Smooth muscle cell (in vitro differentiated cells): Measurements from ENCODE around the gene ADD3. TPM values are rescaled to one million over a fixed set of nuclear protein-coding genes. Genes with fewer than 3 reads are reported as not detected.

ENCODE experiments used
- DNase-seq: peaks from one replicate; lab custom pipeline; 2025; ENCODE audit not compliant: unreplicated experiment; lab: John Stamatoyannopoulos, UW
- H2AFZ ChIP-seq: fragments of 200-600 bp; sonication (generic); 2 replicates; pipeline ENCODE4 v1.6.0; 2016; ENCODE audit warnings: antibody characterized with exemption, low read depth, mild to moderate bottlenecking
- H3F3A ChIP-seq: fragments of 200-600 bp; sonication (generic); 2 replicates; pipeline ENCODE4 v1.6.0; 2017; ENCODE audit warnings: antibody characterized with exemption, low read depth
- H3K27ac ChIP-seq: fragments of 200-600 bp; sonication (generic); 2 replicates; pipeline ENCODE4 v1.5.1; 2016; ENCODE audit warnings: low read depth, mild to moderate bottlenecking
- H3K27me3 ChIP-seq: fragments of 200-600 bp; sonication (generic); 2 replicates; pipeline ENCODE4 v1.6.1; 2016; ENCODE audit warnings: low read depth, mild to moderate bottlenecking
- H3K36me3 ChIP-seq: fragments of 200-600 bp; sonication (generic); 2 replicates; pipeline ENCODE4 v1.5.1; 2016; ENCODE audit warnings: low read depth
- H3K4me1 ChIP-seq: fragments of 200-600 bp; sonication (generic); 2 replicates; pipeline ENCODE4 v1.5.1; 2016; ENCODE audit warnings: low read depth
- H3K4me2 ChIP-seq: fragments of 200-600 bp; sonication (generic); 2 replicates; pipeline ENCODE4 v1.6.0; 2016; ENCODE audit warnings: mild to moderate bottlenecking
- H3K4me3 ChIP-seq: fragments of 200-600 bp; sonication (generic); 2 replicates; pipeline ENCODE4 v1.5.1; 2016; ENCODE audit warnings: mild to moderate bottlenecking
- H3K79me2 ChIP-seq: fragments of 200-600 bp; sonication (generic); 2 replicates; pipeline ENCODE4 v1.6.0; 2016; ENCODE audit warnings: low read depth, mild to moderate bottlenecking
- H3K9ac ChIP-seq: fragments of 200-600 bp; sonication (generic); 2 replicates; pipeline ENCODE4 v1.6.0; 2016; ENCODE audit warnings: low read depth
- H3K9me3 ChIP-seq: fragments of 200-600 bp; sonication (generic); replicated peaks from 2 replicates; pipeline ENCODE4 v1.5.1; 2016; ENCODE audit warnings: low read depth
- H4K20me1 ChIP-seq: fragments of 200-600 bp; sonication (generic); 2 replicates; pipeline ENCODE4 v1.6.0; 2016; ENCODE audit warnings: low read depth
- CTCF ChIP-seq: fragments of 200-600 bp; sonication (generic); IDR thresholded peaks from 2 replicates; pipeline ENCODE4 v1.5.1; 2017; ENCODE audit warnings: borderline replicate concordance, mild to moderate bottlenecking, antibody characterized with exemption; ENCODE audit not compliant: insufficient read depth, poor library complexity, severe bottlenecking
- WGBS: methylation state at CpG from one replicate; pipeline ENCODE4 v1.1.7; 2016; ENCODE audit warnings: low lambda C conversion rate; 5-methylcytosine and 5-hydroxymethylcytosine counted together
- polyA plus RNA-seq: library from polyadenylated mRNA; unstranded; fragments of >200 nt; fragmentation: Nextera tagmentation; extraction: Ambion mirVana; gene quantifications from 2 replicates; pipeline ENCODE4 v1.2.1, GENCODE V29; 2016
- total RNA-seq: library from RNA; depleted of rRNA; stranded (reverse); fragments of >200 nt; gene quantifications from 2 replicates; pipeline ENCODE4 v1.2.3, GENCODE V29; 2014

ADD3 gene
- total and polyA plus RNA-seq, 2 experiments from 2014 or later, result 75.0 to 155 TPM

GRCh38 chr10:110174816-110175215, 167.0 kb downstream of the ADD3 start:
- Histone ChIP-seq H3F3A (no peaks in the 10 kb centered on the region), H2AFZ (no peak overlapping the region), H3K79me2 (no peaks in the 10 kb centered on the region), H3K27me3 (peaks cover 27% of the 10 kb centered on the region), H3K4me1 (peaks cover 5% of the 10 kb centered on the region), H3K27ac (no peak overlapping the region), H4K20me1 (no peaks in the 10 kb centered on the region), H3K9ac (no peak overlapping the region), H3K4me3 (no peak overlapping the region), H3K9me3 (no peaks in the 10 kb centered on the region), H3K4me2 (no peak overlapping the region), H3K36me3 (no peaks in the 10 kb centered on the region)
- no peak for TF ChIP-seq CTCF
- 80% methylated on average over 5 of the region's 5 CpGs for WGBS
- DNase-seq, result no peak

- DNase-seq, result no peak
- Histone ChIP-seq H3K4me1 (peaks cover 5% of the 10 kb centered on the region), H2AFZ (no peak overlapping the region), H3K9ac (no peak overlapping the region), H3K4me3 (no peak overlapping the region), H3K27me3 (peaks cover 21% of the 10 kb centered on the region), H3K27ac (no peak overlapping the region), H3K4me2 (no peak overlapping the region), H3K36me3 (no peaks in the 10 kb centered on the region), H4K20me1 (no peaks in the 10 kb centered on the region), H3F3A (no peaks in the 10 kb centered on the region), H3K9me3 (no peaks in the 10 kb centered on the region), H3K79me2 (no peaks in the 10 kb centered on the region)
- TF ChIP-seq CTCF, result no peak
- WGBS, result 71% methylated on average over 2 of the region's 2 CpGs
Observed at GRCh38 chr10:110175406-110175805, 167.6 kb downstream of the ADD3 start.

- WGBS, result 73% methylated on average over 19 of the region's 19 CpGs
- H3K4me3 ChIP-seq, result no peak overlapping the region
- no peak overlapping the region for H3K9ac ChIP-seq
- no peak overlapping the region for H3K4me2 ChIP-seq
- no peaks in the 10 kb centered on the region for H3K9me3 ChIP-seq
- H3K27me3 ChIP-seq, result peaks cover 11% of the 10 kb centered on the region
- no peak overlapping the region for H3K27ac ChIP-seq
- H3K36me3 ChIP-seq, result no peaks in the 10 kb centered on the region
- H3K79me2 ChIP-seq, result no peaks in the 10 kb centered on the region
- no peaks in the 10 kb centered on the region for H4K20me1 ChIP-seq
- no peak for DNase-seq
- no peaks in the 10 kb centered on the region for H3K4me1 ChIP-seq
- no peak for TF ChIP-seq CTCF
- H3F3A ChIP-seq, result no peaks in the 10 kb centered on the region
- H2AFZ ChIP-seq, result no peak overlapping the region
Observed at GRCh38 chr10:110176141-110177030, 168.6 kb downstream of the ADD3 start.

GRCh38 chr10:110179220-110179619, 171.4 kb downstream of the ADD3 start:
- no peak for DNase-seq
- Histone ChIP-seq H2AFZ (no peak overlapping the region), H4K20me1 (no peaks in the 10 kb centered on the region), H3K9ac (no peak overlapping the region), H3K9me3 (no peaks in the 10 kb centered on the region), H3K79me2 (no peaks in the 10 kb centered on the region), H3K27ac (no peak overlapping the region), H3K36me3 (no peaks in the 10 kb centered on the region), H3K27me3 (no peaks in the 10 kb centered on the region), H3F3A (no peaks in the 10 kb centered on the region), H3K4me3 (no peak overlapping the region), H3K4me2 (no peak overlapping the region), H3K4me1 (no peaks in the 10 kb centered on the region)
- 81% methylated on average over 7 of the region's 7 CpGs for WGBS
- no peak for TF ChIP-seq CTCF
